ENCODE results near the gene BIN2.

DNA sequence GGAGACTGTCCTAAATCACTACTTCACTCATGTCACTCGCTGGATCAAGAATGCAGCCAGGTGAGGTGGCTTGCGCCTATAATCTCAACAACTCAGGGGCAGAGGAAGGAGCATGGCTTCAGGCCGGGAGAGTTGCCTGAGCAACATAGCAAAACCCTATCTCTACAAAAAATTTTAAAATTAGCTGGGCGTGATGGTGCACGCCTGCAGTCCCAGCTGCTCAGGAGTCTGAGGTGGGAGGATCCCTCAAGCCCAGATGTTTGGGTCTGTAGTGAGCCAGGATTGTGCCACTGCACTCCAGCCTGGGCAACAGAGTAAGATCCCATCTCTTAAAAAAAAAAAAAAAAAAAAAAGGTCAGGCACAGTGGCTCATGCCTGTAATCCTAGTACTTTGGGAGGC is 59.7 kb downstream of the BIN2 start:
- TF ChIP-seq, protein P1, sequence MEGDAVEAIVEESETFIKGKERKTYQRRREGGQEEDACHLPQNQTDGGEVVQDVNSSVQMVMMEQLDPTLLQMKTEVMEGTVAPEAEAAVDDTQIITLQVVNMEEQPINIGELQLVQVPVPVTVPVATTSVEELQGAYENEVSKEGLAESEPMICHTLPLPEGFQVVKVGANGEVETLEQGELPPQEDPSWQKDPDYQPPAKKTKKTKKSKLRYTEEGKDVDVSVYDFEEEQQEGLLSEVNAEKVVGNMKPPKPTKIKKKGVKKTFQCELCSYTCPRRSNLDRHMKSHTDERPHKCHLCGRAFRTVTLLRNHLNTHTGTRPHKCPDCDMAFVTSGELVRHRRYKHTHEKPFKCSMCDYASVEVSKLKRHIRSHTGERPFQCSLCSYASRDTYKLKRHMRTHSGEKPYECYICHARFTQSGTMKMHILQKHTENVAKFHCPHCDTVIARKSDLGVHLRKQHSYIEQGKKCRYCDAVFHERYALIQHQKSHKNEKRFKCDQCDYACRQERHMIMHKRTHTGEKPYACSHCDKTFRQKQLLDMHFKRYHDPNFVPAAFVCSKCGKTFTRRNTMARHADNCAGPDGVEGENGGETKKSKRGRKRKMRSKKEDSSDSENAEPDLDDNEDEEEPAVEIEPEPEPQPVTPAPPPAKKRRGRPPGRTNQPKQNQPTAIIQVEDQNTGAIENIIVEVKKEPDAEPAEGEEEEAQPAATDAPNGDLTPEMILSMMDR (IDR thresholded peaks at IDR 0.05; ENCODE audit: low read depth, low read length, poor library complexity, severe bottlenecking): no peak
- no peak for TF ChIP-seq EZH2phosphoT487 (IDR thresholded peaks at IDR 0.05; ENCODE audit: borderline replicate concordance, low read length)
